PC-3 (cell line): ENCODE data around the gene ADSS1.

Source experiments
- CTCF ChIP-seq: fragments of 300-600 bp; sonication (generic); conservative IDR thresholded peaks from 2 replicates; pipeline ENCODE4 v1.5.1; 2017; ENCODE audit warnings: antibody characterized with exemption, low read depth, mild to moderate bottlenecking, low read length
- EZH2 ChIP-seq: fragments of 300-600 bp; sonication (generic); IDR thresholded peaks from one replicate; pipeline ENCODE4 v1.6.1; 2017; ENCODE audit warnings: antibody characterized with exemption, mild to moderate bottlenecking, low read length; ENCODE audit not compliant: unreplicated experiment
- EZH2phosphoT487 ChIP-seq: fragments of 300-600 bp; sonication (generic); IDR thresholded peaks from 2 replicates; pipeline ENCODE4 v1.6.1; 2018; ENCODE audit warnings: mild to moderate bottlenecking, antibody characterized with exemption, low read length, borderline replicate concordance

DNA sequence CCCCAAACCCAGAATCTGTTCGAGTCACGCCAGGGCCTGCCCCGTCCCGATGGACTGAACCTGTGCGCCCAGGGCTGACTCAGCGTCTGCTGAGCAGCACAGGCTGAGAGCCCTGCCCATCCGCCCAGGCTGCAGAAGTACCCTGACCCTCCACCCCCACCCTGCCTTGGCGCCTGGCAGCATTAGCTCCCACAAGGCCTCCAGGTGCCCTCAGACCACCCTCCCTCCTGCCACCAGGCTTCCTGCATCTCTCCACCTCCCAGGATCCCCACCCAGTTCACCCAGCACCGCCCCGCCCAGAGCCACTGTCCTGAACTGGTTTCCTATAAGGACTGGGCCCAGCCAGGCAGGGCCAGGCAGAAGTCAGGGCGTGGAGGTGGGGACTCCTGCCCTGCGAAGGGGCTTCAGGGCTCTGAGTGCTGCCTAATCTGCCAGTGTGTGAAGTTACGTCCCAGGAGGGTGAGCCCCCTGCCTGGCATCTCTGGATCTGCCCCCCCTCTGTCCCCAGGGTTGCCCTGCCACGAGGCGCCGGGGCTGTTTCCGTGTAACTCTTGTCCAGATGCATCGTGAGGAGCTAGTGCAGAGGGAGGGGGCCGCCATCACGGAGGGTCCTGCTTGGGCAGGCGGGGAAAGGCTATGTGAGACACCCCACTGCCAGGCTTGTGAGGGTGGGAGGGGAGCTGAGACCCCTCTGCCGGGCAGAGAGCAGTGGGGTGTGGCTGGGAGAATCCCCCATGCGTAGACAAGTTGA lies 9.1 kb downstream of the ADSS1 start:
- TF ChIP-seq CTCF (no peak), EZH2phosphoT487 (no peak), EZH2 (no peak)
